Prostate gland (tissue), 2 donors: ENCODE data around the gene THEM4.
"Not testable (repeated sequence)": the region's sequence is repeated elsewhere in the genome, so short reads cannot be mapped to it uniquely, and the experiment has no call there.

Experiments
- POLR2A ChIP-seq: fragments of 450-650 bp; IDR thresholded peaks from one replicate; pipeline ENCODE4 v1.6.1; 2016; ENCODE audit warnings: antibody characterized with exemption, mild to moderate bottlenecking
- TF ChIP-seq, protein P1 (sequence below), 4 experiments: fragments of 200-600 bp in 2 of 4; fragments of 450-650 bp in 2 of 4; sonication (generic) in 2 of 4; IDR thresholded peaks; 1 replicate in 3 of 4; 2 replicates in 1 of 4; pipeline ENCODE4 v1.5.1; 2016 to 2019; ENCODE audit warnings: antibody characterized with exemption in 4 of 4, mild to moderate bottlenecking in 2 of 4, moderate library complexity in 2 of 4

DNA sequence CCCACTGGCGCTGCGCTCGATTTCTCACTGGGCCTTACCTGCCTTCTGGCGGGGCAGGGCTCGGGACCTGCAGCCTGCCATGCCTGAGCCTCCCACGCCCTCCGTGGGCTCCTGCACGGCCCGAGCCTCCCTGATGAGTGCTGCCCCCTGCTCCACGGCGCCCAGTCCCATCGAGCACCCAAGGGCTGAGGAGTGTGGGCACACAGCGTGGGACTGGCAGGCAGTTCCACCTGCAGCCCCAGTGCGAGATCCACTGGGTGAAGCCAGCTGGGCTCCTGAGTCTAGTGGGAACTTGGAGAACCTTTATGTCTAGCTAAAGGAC, 3.0 kb downstream of the THEM4 start:
- not testable (repeated sequence) for TF ChIP-seq POLR2A
- TF ChIP-seq, protein P1, sequence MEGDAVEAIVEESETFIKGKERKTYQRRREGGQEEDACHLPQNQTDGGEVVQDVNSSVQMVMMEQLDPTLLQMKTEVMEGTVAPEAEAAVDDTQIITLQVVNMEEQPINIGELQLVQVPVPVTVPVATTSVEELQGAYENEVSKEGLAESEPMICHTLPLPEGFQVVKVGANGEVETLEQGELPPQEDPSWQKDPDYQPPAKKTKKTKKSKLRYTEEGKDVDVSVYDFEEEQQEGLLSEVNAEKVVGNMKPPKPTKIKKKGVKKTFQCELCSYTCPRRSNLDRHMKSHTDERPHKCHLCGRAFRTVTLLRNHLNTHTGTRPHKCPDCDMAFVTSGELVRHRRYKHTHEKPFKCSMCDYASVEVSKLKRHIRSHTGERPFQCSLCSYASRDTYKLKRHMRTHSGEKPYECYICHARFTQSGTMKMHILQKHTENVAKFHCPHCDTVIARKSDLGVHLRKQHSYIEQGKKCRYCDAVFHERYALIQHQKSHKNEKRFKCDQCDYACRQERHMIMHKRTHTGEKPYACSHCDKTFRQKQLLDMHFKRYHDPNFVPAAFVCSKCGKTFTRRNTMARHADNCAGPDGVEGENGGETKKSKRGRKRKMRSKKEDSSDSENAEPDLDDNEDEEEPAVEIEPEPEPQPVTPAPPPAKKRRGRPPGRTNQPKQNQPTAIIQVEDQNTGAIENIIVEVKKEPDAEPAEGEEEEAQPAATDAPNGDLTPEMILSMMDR (IDR thresholded peaks at IDR 0.05) = not testable (repeated sequence)
